ENCODE results near the gene FRAT1. TPM values are rescaled to one million over a fixed set of nuclear protein-coding genes. Genes with fewer than 3 reads are reported as not detected.

FRAT1 gene
- total and polyA plus RNA-seq, 2 of the 13 experiments (the other 11 are each of a cell fraction or from before 2014, with no cell fraction given): 1.7 to 2.3 TPM

DNA sequence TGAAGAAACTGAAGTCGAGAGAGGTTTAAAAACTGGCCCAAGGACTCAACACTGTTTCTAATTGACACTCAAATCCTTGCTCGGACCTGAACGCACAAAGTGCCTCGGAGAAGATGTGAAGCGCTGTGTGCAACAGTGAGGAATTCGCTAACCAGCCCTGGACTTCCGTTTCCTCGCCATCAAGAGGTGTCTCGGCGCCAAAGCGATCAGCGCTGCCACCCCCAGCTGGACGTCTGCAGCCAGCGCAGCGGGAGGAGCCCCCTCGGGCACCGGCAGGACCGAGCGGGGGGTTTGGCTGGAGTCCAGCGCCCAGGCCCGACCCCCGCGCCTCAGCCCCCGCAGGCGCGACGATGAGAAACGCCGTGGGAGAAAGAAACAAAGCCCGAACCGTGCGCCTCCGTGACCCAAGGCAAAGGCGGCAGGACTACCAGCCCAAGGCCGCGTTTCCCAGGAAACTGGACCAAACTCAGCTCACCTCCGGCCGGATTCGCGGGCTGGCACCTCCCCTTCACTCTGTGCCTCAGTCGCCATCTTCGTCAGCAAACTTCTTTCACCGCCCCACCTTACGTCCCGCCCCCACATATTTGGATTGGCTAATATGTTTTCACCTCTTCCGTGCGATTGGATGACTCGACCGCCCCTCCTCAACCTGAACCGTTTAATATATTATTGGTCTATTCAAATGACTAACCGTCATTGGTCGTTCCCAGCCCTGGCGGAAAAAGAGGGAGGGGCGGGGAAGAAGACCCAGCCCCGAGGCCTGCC, 26.8 kb upstream of the FRAT1 start, which contains the start of gene ARHGAP19 (continued):
- TF ChIP-seq CERS6 (CRISPR knock-in tag; IDR thresholded peaks at IDR 0.05): no peak
- peak; percentile 53; the same call in 1 of the 2 replicates for TF ChIP-seq RFX3 (CRISPR knock-in tag; IDR thresholded peaks at IDR 0.05)
- TF ChIP-seq, protein P1, sequence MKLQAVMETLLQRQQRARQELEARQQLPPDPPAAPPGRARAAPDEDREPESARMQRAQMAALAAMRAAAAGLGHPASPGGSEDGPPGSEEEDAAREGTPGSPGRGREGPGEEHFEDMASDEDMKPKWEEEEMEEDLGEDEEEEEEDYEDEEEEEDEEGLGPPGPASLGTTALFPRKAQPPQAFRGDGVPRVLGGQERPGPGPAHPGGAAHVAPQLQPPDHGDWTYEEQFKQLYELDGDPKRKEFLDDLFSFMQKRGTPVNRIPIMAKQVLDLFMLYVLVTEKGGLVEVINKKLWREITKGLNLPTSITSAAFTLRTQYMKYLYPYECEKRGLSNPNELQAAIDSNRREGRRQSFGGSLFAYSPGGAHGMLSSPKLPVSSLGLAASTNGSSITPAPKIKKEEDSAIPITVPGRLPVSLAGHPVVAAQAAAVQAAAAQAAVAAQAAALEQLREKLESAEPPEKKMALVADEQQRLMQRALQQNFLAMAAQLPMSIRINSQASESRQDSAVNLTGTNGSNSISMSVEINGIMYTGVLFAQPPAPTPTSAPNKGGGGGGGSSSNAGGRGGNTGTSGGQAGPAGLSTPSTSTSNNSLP (IDR thresholded peaks at IDR 0.05; ENCODE audit: low read depth, low read length): no peak; the same call in 1 of the 2 replicates
- TF ChIP-seq KLF15 (CRISPR knock-in tag; IDR thresholded peaks at IDR 0.05; ENCODE audit: borderline replicate concordance): no peak
- peak; percentile 82; the same call in 1 of the 2 replicates for TF ChIP-seq BORCS8-MEF2B (CRISPR knock-in tag; IDR thresholded peaks at IDR 0.05)
- TF ChIP-seq, protein P2, sequence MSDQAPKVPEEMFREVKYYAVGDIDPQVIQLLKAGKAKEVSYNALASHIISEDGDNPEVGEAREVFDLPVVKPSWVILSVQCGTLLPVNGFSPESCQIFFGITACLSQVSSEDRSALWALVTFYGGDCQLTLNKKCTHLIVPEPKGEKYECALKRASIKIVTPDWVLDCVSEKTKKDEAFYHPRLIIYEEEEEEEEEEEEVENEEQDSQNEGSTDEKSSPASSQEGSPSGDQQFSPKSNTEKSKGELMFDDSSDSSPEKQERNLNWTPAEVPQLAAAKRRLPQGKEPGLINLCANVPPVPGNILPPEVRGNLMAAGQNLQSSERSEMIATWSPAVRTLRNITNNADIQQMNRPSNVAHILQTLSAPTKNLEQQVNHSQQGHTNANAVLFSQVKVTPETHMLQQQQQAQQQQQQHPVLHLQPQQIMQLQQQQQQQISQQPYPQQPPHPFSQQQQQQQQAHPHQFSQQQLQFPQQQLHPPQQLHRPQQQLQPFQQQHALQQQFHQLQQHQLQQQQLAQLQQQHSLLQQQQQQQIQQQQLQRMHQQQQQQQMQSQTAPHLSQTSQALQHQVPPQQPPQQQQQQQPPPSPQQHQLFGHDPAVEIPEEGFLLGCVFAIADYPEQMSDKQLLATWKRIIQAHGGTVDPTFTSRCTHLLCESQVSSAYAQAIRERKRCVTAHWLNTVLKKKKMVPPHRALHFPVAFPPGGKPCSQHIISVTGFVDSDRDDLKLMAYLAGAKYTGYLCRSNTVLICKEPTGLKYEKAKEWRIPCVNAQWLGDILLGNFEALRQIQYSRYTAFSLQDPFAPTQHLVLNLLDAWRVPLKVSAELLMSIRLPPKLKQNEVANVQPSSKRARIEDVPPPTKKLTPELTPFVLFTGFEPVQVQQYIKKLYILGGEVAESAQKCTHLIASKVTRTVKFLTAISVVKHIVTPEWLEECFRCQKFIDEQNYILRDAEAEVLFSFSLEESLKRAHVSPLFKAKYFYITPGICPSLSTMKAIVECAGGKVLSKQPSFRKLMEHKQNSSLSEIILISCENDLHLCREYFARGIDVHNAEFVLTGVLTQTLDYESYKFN (CRISPR knock-in tag; conservative IDR thresholded peaks at IDR 0.05): peak; percentile 52; the same call in 1 of the 2 replicates
- peak; percentile 84 for TF ChIP-seq TBX2 (CRISPR knock-in tag; IDR thresholded peaks at IDR 0.05; ENCODE audit: borderline replicate concordance)
- peak; percentile 86 for TF ChIP-seq GABPB1 (CRISPR knock-in tag; IDR thresholded peaks at IDR 0.05)
- peak; percentile 82 for TF ChIP-seq POGZ (CRISPR knock-in tag; IDR thresholded peaks at IDR 0.05)
- no peak for TF ChIP-seq ZNF589 (CRISPR knock-in tag; conservative IDR thresholded peaks at IDR 0.05)
- no peak for TF ChIP-seq ZNF607 (CRISPR knock-in tag; IDR thresholded peaks at IDR 0.05; ENCODE audit: borderline replicate concordance)
- TF ChIP-seq ZBTB49 (CRISPR knock-in tag; IDR thresholded peaks at IDR 0.05; ENCODE audit: borderline replicate concordance): 0 out of 2 replicates have a peak, but pooled peaks have one; percentile 73
- no peak; the same call in 1 of the 2 replicates for TF ChIP-seq PHF21A (CRISPR knock-in tag; IDR thresholded peaks at IDR 0.05)
- TF ChIP-seq SSRP1 (CRISPR knock-in tag; IDR thresholded peaks at IDR 0.05): no peak
- no peak for TF ChIP-seq PAF1 (CRISPR knock-in tag; IDR thresholded peaks at IDR 0.05)
- TF ChIP-seq ZNF160 (CRISPR knock-in tag; IDR thresholded peaks at IDR 0.05): no peak
- TF ChIP-seq ARID2 (CRISPR knock-in tag; IDR thresholded peaks at IDR 0.05; ENCODE audit: borderline replicate concordance): peak; percentile 63; the same call in 1 of the 2 replicates
- TF ChIP-seq TARDBP (CRISPR knock-in tag; IDR thresholded peaks at IDR 0.05): peak; percentile 59; the same call in 1 of the 2 replicates
- no peak for TF ChIP-seq AKAP8 (CRISPR knock-in tag; IDR thresholded peaks at IDR 0.05)

All from HepG2 (cell line).